BLaER1 (cell line): ENCODE results near the gene WFDC6.

ENCODE experiments used
- H3K27ac ChIP-seq: shearing (Covaris generic); formaldehyde crosslinking; 2 replicates; pipeline ENCODE4 v1.8.1; 2022
- H3K27me3 ChIP-seq: shearing (Covaris generic); formaldehyde crosslinking; 2 replicates; pipeline ENCODE4 v1.8.1; 2022
- H3K36me3 ChIP-seq: shearing (Covaris generic); formaldehyde crosslinking; 2 replicates; pipeline ENCODE4 v1.8.1; 2022
- H3K4me1 ChIP-seq: shearing (Covaris generic); formaldehyde crosslinking; 2 replicates; pipeline ENCODE4 v1.8.1; 2022
- H3K4me2 ChIP-seq: shearing (Covaris generic); formaldehyde crosslinking; 2 replicates; pipeline ENCODE4 v1.8.1; 2022
- H3K4me3 ChIP-seq: shearing (Covaris generic); formaldehyde crosslinking; 2 replicates; pipeline ENCODE4 v1.8.1; 2022
- H3K9ac ChIP-seq: shearing (Covaris generic); formaldehyde crosslinking; 2 replicates; pipeline ENCODE4 v1.8.1; 2022
- H3K9me3 ChIP-seq: shearing (Covaris generic); formaldehyde crosslinking; 2 replicates; pipeline ENCODE4 v1.8.1; 2022
- H4K20me1 ChIP-seq: shearing (Covaris generic); formaldehyde crosslinking; 2 replicates; pipeline ENCODE4 v1.8.1; 2022
- Cebpa-rat ChIP-seq: shearing (Covaris generic); IDR thresholded peaks from 2 replicates; pipeline ENCODE4 v1.8.1; 2022

The WFDC6 gene

DNA sequence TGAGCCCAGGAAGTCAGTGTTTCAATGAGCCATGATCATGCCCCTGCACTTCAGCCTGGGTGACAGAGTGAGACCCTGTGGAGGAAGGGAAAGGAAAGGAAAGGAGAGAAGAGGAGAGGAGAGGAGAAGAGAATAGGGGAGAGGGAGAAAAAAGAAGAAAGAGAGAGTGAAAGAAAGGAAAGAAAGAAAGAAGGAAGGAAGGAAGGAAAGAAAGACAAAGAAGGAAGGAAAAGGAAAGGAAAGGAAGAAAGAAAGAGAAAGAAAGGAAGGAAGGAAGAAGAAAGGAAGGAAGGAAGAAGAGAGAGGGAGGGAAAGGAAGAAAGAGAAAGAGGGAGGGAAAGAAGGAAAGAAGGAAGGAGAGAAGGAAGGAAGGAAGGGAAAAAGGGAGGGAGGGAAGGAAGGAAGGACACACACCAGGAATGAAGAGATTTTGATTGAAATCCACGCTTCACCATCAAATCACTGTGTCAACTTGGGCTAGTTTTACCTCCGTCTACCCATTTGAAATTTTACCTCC is 25.5 kb upstream of the WFDC6 start:
- H3K4me3 ChIP-seq = no peak overlapping the region
- no peak overlapping the region for H3K4me2 ChIP-seq
- no peak for TF ChIP-seq Cebpa-rat
- H4K20me1 ChIP-seq = no peaks in the 10 kb centered on the region
- H3K27me3 ChIP-seq = no peaks in the 10 kb centered on the region
- no peak overlapping the region for H3K9ac ChIP-seq
- H3K9me3 ChIP-seq = no peaks in the 10 kb centered on the region
- H3K36me3 ChIP-seq = no peaks in the 10 kb centered on the region
- H3K27ac ChIP-seq = no peak overlapping the region
- H3K4me1 ChIP-seq = peaks cover 9% of the 10 kb centered on the region

DNA sequence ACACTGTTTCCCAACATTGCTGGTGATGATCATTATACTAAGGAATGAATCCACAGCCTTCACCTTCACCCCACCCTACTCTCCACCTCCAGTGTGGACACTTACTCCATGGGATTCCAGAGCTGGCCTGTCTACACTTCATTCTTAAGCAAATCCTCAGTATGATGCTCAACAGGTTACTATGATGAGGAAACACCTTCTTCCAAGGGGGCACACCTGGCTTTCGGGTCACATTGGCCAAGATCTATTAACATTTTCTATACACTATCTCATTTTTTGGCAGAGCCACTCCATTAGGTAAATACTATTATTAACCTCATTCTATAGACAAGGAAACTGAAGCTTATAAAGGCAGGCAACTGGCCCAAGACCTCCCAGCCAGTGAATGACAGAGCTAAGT is 15.9 kb upstream of the WFDC6 start:
- Histone ChIP-seq H3K4me3 (no peak overlapping the region), H3K9ac (no peak overlapping the region), H3K4me1 (no peaks in the 10 kb centered on the region), H3K4me2 (no peak overlapping the region), H3K27me3 (no peaks in the 10 kb centered on the region), H3K27ac (no peak overlapping the region), H4K20me1 (no peaks in the 10 kb centered on the region), H3K36me3 (no peaks in the 10 kb centered on the region), H3K9me3 (no peaks in the 10 kb centered on the region)
- TF ChIP-seq Cebpa-rat = no peak

- Histone ChIP-seq H3K4me1 (no peaks in the 10 kb centered on the region), H3K36me3 (no peaks in the 10 kb centered on the region), H3K9me3 (no peaks in the 10 kb centered on the region), H3K4me2 (no peak overlapping the region), H3K4me3 (no peak overlapping the region), H3K9ac (no peak overlapping the region), H3K27me3 (no peaks in the 10 kb centered on the region), H3K27ac (no peak overlapping the region), H4K20me1 (no peaks in the 10 kb centered on the region)
- TF ChIP-seq Cebpa-rat = no peak
These were observed 13.2 kb upstream of the WFDC6 start for GRCh38 chr20:45552456-45552855.

DNA sequence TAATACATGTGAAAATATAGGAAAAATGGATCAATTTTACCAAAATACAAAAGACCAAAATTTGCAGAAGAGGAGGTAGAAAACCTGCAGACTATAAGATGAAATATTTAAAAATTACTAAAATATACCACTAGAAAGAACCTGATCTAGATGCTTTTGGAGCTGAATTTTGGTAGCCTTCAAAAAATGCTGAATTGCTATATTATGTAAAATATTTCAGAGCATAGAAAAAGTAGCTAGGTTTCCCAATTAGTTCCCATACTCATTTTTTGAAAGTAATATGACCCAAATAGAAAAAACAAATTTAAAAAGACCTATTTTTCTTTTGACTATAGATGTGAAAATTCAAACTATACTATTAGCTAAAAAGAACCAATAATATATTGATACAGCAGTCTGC is 11.5 kb upstream of the WFDC6 start:
- H3K4me1 ChIP-seq = no peaks in the 10 kb centered on the region
- no peak overlapping the region for H3K4me3 ChIP-seq
- H3K27ac ChIP-seq = no peak overlapping the region
- no peak overlapping the region for H3K9ac ChIP-seq
- no peaks in the 10 kb centered on the region for H3K36me3 ChIP-seq
- H3K27me3 ChIP-seq = no peaks in the 10 kb centered on the region
- no peak overlapping the region for H3K4me2 ChIP-seq
- no peaks in the 10 kb centered on the region for H3K9me3 ChIP-seq
- no peaks in the 10 kb centered on the region for H4K20me1 ChIP-seq
- no peak for TF ChIP-seq Cebpa-rat

GRCh38 chr20:45548410-45548809 is 9.1 kb upstream of the WFDC6 start:
- Histone ChIP-seq H3K9ac (no peak overlapping the region), H3K36me3 (no peaks in the 10 kb centered on the region), H4K20me1 (no peaks in the 10 kb centered on the region), H3K9me3 (no peaks in the 10 kb centered on the region), H3K27me3 (no peaks in the 10 kb centered on the region), H3K4me3 (no peak overlapping the region), H3K4me1 (no peaks in the 10 kb centered on the region), H3K4me2 (no peak overlapping the region), H3K27ac (no peak overlapping the region)
- no peak for TF ChIP-seq Cebpa-rat

DNA sequence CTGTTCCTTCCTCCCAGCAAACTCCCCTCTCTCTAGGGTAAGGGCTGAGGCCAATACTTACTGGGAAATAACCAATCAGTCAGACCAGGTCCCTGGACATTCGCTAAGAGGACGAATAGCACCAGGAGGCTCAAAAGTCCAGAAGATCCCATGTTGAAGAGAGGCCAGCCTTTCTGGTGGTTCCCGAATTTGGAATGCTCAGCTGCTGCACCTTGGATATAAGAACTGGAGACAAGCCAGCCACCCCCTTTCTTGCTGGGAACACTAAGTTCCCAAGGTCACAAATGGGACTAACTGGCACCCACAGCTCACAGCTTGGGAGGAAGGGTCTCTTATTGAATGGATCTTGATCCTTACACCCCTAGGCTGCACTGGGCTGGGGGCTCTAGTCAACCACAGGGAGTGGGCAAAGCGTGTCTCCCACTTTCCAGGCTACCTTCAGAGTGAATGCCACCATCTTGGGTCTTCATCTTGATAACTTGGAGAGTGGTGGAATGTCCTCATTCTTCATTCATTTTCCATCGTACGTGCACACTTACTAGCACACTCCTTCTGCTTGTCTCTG is 8.0 kb upstream of the WFDC6 start, which contains the start of gene EPPIN:
Gene EPPIN (minus strand): TSS at position 196 of the 565 bp plus-strand sequence. CDS start 44 bp downstream, at position 152.
- no peaks in the 10 kb centered on the region for H3K36me3 ChIP-seq
- no peak for TF ChIP-seq Cebpa-rat
- H3K27ac ChIP-seq = no peak within 1 kb of the TSS
- no peaks in the 10 kb centered on the region for H3K27me3 ChIP-seq
- H3K4me1 ChIP-seq = no peaks in the 10 kb centered on the region
- H3K4me3 ChIP-seq = no peak within 1 kb of the TSS
- H3K9ac ChIP-seq = no peak within 1 kb of the TSS
- H4K20me1 ChIP-seq = no peaks in the 10 kb centered on the region
- no peak within 1 kb of the TSS for H3K4me2 ChIP-seq
- no peaks in the 10 kb centered on the region for H3K9me3 ChIP-seq

DNA sequence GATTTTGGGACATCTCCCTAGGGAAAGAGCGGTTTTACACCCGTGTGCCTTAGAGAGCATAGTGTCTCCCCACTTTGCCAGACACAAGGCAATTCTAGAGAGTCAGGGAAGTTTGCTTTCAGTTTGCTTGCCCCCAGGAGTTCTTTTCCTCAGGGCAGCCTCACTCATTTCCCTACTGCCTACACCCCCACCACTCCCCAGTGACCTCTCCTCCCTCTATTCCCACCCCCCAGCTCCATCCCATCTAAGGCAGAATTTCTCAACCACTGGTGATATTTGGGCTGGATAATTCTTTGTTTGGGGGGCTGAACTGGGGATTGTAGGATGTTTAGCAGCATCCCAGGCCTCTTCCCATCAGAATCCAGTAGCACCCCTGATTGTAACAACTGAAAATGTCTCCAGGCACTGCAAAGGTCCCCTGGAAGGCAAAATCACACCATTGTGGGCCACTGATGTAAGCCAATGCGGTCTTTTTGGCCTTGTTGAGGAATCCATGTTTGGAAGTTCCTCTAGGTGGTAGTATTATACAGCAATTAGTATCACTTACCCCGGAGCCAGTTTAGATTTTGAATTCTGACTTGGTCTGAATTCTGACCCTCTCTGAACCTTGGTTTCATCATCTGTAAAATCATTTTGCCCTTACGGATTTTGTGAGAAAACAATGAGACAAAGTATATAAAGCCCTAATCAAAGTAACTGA is 6.6 kb upstream of the WFDC6 start:
- H3K9ac ChIP-seq = no peak overlapping the region
- no peaks in the 10 kb centered on the region for H4K20me1 ChIP-seq
- no peaks in the 10 kb centered on the region for H3K36me3 ChIP-seq
- no peaks in the 10 kb centered on the region for H3K4me1 ChIP-seq
- H3K27me3 ChIP-seq = no peaks in the 10 kb centered on the region
- no peak overlapping the region for H3K4me3 ChIP-seq
- no peak overlapping the region for H3K27ac ChIP-seq
- TF ChIP-seq Cebpa-rat = no peak
- H3K9me3 ChIP-seq = no peaks in the 10 kb centered on the region
- no peak overlapping the region for H3K4me2 ChIP-seq

DNA sequence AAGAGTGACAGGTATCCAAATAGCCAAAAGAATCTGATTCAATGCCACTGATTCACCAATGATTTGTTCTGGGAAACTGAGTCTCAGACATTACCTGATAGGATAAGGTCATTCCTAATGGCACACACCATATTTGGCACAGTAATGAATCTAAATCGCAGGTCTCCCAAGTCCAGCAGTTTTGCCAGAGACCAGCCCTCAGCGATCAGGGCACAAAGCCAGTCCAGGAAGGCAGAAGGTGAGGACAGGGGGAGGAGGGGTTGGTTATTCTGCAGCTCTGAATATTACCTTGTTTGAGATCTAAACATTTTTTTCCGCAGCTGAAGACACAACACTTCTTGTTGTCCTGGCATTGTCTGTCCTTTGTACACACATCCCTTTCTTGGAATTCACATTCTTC is 6.1 kb upstream of the WFDC6 start:
- Histone ChIP-seq H3K4me2 (no peak overlapping the region), H4K20me1 (no peaks in the 10 kb centered on the region), H3K27me3 (no peaks in the 10 kb centered on the region), H3K9ac (no peak overlapping the region), H3K4me3 (no peak overlapping the region), H3K36me3 (no peaks in the 10 kb centered on the region), H3K4me1 (no peaks in the 10 kb centered on the region), H3K9me3 (no peaks in the 10 kb centered on the region), H3K27ac (no peak overlapping the region)
- no peak for TF ChIP-seq Cebpa-rat

DNA sequence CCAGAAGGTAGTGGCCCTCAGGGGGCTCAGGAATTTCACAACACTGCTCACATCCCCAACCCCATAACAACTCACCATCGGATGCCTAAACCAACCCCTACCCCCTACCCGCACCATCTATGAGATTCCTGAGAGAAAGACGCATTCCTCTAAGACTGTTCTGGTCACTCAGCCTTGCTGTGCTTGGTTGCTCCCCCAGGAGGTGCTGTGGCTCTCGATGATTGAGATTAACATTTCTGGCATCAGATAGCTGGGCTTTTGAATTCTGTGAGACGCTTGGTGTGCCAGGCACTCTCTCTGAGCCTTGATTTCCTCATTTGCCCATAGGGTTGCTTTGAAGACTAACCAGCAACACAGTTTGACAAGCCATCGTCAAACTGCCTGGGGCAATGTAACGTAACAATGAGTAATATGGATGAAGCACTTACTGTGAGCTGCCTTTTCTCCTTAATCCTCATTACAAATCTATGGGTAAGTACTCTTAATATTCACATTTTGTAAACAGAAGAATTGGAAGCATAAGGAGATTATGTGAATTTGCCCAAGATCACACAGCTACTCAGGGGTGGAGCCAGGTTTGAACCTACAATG is 978 bp downstream of the WFDC6 start:
- no peak overlapping the region for H3K4me3 ChIP-seq
- H3K27me3 ChIP-seq = no peaks in the 10 kb centered on the region
- no peak for TF ChIP-seq Cebpa-rat
- H4K20me1 ChIP-seq = no peaks in the 10 kb centered on the region
- H3K9me3 ChIP-seq = no peaks in the 10 kb centered on the region
- no peaks in the 10 kb centered on the region for H3K4me1 ChIP-seq
- H3K9ac ChIP-seq = no peak overlapping the region
- no peak overlapping the region for H3K4me2 ChIP-seq
- no peaks in the 10 kb centered on the region for H3K36me3 ChIP-seq
- no peak overlapping the region for H3K27ac ChIP-seq

DNA sequence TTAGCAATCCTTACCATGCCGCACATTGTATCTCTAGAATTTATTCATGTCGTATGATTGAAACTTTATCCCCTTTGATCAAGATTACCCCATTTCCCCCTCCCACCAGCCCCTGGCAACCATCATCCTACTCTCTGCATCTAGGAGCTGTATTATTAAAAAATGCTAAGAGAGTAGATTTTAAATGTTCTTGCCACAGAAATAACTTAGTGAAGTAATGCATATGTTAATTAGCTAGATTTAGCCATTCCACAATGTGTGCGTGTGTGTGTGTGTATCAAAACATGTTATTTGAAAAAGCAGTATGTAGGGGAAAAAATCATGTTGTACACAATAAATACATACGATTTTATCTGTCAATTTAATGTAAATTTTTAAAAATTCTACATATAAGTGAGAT is 12.0 kb downstream of the WFDC6 start:
- Histone ChIP-seq H3K9me3 (no peaks in the 10 kb centered on the region), H3K9ac (no peak overlapping the region), H3K4me2 (no peak overlapping the region), H3K36me3 (no peaks in the 10 kb centered on the region), H3K4me1 (peaks cover 4% of the 10 kb centered on the region), H3K4me3 (no peak overlapping the region), H4K20me1 (no peaks in the 10 kb centered on the region), H3K27ac (no peak overlapping the region), H3K27me3 (no peaks in the 10 kb centered on the region)
- TF ChIP-seq Cebpa-rat = no peak
